ENCODE data around the gene CDC37.
"Not testable (repeated sequence)": the region's sequence is repeated elsewhere in the genome, so short reads cannot be mapped to it uniquely, and the experiment has no call there.

The CDC37 gene

DNA sequence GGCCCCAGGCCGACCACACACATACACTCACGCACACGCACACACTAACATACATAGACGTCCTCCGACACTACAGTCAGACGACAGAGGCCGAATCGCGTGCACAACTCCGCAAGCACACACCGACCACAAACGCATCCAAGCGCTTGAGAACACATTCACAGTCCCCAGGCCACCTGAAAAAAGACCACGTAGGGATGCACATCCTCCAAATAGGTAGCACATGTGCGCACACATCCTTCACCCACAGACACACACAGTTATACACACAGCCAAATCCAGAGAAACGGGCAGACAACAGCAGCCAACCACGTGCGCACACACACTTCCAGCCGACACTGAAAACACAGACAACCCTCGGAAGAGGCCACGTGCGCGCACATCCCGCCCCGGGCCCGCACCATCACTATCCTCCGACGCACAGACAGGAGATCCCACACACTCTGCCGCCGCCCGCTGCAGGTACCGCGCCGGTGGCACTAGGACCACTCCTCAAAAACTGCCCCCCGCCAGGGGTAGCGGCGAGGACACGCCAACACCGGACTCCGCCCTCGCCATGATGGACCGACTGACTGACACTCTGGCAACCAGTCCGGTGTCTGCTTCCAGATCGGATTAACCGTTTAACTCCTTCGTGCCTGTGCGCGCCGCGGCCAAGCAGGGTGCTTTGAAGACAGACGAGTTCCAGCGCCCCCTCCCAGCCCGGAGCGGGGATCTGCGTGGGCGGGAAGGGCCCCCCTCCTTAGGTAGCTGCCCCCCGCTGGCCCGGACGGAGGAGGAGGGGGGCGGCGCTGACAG lies 16.5 kb upstream of the CDC37 start:
- peak; percentile 79 for DNase-seq

GRCh38 chr19:10419200-10419645 lies 15.9 kb upstream of the CDC37 start:
- no peak for DNase-seq

GRCh38 chr19:10418485-10419199 lies 15.3 kb upstream of the CDC37 start:
- DNase-seq, result no peak

GRCh38 chr19:10418235-10418484 lies 14.8 kb upstream of the CDC37 start:
- no peak for DNase-seq

DNA sequence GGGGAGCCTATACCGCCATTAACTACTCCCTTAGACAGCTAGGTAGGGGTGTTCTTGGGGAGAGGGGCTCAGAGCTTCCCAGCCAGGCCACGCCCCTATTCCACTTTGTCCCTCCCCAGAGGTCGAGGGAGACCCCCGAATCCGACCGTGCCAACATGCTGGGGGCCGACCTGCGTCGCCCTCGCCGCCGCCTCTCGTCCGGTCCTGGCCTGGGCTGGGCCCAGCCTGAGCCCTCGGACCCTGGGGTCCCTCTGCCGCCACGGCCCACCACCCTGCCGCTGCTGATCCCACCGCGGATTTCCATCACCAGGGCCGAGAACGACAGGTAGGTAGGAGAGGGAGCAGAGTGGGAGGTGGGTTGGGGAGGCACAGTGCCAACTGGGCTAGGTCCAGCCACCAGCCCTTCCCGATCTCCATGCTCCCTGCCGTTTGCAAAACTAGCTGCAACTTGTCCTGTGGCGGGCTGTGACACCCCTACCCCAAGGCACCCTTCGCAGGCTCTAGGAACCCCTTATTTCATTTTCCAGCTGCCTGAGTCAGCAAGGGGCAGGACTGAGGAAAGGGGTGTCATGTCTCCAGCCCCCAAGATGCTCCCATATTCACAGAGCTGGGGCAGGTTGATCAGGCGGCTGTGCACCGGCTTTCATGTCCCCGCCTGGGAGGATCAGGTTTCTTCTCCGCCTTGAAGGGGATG lies 14.3 kb upstream of the CDC37 start:
- DNase-seq, result peak; percentile 43

- peak; percentile 89 for DNase-seq
These were observed 13.3 kb upstream of the CDC37 start for GRCh38 chr19:10416380-10417257.

GRCh38 chr19:10416083-10416379 lies 12.7 kb upstream of the CDC37 start:
- DNase-seq, result no peak

DNA sequence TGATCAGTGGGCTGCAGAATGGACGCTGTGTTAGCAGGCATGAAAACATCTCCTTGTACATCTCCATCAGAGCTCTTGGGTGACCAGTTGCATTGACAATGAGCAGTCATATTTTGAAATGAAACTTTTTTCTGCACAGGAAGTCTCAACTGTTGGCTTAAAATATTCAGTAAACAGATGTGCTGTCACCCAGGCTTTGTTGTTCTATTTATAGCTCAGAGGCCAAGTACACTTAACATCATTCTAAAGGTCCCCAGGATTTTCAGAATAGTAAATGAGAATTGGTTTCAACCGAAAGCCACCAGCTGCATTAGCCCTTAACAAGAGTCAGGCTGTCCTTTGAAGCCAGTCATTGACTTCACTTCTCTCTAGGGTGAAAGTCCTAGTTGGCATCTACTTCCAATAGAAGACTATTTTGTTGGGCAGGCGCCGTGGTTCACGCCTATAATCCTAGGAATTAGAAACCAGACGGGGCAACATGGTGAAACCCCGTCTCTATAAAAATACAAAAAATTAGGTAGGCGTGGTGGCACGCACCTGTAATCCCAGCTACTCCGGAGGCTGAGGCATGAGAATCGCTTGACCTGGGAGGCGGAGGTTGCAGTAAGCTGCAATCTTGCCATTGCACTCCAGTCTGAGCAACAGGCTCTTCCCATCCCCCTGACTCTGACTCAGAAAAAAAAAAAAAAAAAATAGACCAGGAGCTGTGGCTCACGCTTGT lies 9.1 kb upstream of the CDC37 start:
- DNase-seq, result no peak

DNA sequence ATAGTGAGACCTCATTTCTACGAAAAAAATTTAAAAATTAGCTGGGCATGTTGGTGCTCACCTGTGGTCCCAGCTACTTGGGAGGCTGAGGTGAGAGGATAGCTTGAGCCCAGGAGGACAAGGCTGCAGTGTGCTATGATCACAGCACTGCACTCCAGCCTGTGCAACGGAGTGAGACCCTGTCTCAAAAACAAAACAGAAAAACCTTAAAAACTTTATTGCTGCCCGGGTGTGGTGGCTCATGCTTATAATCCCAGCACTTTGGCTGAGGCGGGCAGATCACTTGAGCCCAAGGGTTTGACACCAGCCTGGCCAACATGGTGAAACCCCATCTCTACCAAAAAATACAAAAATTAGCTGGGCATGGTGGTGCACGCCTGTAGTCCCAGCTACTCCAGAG lies 7.9 kb upstream of the CDC37 start:
- DNase-seq, result not testable (repeated sequence)

DNA sequence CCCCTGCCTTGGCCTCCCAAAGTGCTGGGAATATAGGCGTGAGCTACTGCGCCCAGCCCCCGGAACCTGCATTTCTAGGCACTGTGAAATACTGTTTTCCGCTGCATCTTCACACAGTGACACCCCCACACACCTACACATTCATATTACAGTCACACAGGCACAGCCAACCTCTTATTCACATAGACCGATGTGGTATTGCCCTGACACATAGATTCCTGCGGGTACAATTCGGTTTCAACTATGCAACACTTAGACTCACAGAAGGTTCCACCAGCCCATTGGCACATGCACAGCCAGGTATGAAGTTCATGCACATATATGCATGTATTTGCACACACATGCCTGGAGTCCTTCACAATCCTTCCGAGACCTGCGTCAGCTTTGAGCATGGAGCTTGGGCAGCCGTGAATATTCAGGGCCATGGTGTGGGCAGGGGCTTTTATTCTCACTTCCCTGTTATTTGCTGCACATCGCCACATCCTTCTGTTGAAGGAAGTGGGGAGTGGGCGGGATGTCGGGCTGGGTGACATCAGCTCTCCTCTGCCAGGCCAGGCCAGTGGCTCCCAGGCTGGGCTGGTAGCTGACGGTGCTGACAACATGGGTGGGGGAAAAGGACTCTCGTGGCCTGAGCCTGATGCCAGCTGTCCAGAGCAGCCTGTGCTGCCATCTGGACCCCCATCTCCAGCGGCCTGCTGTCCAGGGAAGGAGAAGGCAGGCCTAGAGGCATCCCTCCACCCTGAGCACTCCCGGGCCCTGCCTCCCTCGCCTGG lies 5.4 kb upstream of the CDC37 start:
- DNase-seq, result no peak

GRCh38 chr19:10407096-10407495 lies 3.8 kb upstream of the CDC37 start:
- no peak for DNase-seq

DNA sequence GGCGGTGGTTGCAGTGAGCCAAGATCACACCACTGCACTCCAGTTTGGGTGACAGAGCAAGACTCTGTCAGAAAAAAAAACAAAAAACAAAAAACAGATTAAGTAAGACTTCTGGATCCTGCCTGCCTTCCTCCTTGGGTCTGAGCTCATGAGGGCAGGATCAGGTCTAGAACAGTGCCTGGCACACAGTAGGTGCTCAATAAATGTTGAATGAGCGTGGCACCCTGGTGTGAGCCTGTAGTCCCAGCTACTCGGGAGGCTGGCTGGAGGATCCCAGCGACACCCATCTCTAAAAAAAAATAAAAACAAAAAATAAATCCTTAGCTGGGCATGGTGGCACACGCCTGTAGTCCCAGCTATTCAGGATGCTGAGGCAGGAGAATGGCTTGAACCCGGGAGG lies 2.8 kb upstream of the CDC37 start:
- no peak for DNase-seq

GRCh38 chr19:10404888-10405820 lies 1.8 kb upstream of the CDC37 start:
- DNase-seq, result no peak

- DNase-seq, result no peak
These were observed 802 bp downstream of the CDC37 start for GRCh38 chr19:10402441-10403038.

DNA sequence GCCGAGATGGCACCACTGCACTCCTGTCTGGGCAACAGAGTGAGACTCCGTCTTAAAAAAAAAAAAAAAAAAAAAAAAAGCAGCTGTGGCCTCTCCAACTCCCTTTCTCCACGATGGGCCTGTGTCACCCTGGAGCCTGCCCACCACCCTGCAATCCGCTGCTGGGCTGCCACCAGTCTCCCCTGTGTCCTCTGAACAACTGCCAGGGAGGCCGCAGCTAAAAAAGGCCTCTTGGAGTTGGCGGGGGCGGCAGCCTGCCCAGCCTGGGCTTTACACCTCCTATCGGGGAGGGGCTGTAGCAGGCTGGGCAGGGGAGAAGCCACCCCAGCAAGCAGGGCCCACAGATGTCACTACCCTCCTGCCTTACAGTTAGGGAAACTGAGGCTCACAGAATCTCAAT lies 3.5 kb downstream of the CDC37 start:
- no peak for DNase-seq

- not testable (repeated sequence) for DNase-seq
These were observed 4.0 kb downstream of the CDC37 start for GRCh38 chr19:10399340-10399739.

GRCh38 chr19:10398819-10399218 lies 4.5 kb downstream of the CDC37 start:
- no peak for DNase-seq

GRCh38 chr19:10395917-10396316 lies 7.4 kb downstream of the CDC37 start:
- no peak for DNase-seq

GRCh38 chr19:10395436-10395835 lies 7.9 kb downstream of the CDC37 start:
- DNase-seq, result no peak

DNA sequence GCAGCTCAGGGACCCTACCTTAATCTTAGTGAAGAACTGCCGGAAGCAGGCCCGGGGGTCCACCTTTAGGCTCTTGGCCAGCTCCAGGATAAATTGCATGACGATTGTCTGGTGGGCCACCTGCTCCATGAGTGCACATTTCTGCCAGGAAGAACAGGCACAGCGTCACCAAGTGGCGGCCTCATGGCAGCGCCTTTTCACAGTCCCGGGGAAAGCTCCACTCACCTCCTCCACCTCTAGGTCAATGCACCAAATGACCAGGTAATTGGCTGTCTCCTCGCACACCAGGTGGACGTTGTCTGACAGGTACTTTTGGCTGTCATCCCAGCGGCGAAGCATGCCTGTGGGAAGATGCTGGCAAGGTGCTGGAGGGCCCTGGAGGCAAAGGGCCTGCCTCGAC lies 8.3 kb downstream of the CDC37 start:
- DNase-seq, result no peak

All from retina (tissue), 1 donor.